ENCODE measurements around the gene PDE4B.

PDE4B gene

GRCh38 chr1:66352792-66353191 is 560.1 kb downstream of the PDE4B start:
- FAIRE-seq: no peak
- no peak for DNase-seq (ENCODE audit: low spot score)

DNA sequence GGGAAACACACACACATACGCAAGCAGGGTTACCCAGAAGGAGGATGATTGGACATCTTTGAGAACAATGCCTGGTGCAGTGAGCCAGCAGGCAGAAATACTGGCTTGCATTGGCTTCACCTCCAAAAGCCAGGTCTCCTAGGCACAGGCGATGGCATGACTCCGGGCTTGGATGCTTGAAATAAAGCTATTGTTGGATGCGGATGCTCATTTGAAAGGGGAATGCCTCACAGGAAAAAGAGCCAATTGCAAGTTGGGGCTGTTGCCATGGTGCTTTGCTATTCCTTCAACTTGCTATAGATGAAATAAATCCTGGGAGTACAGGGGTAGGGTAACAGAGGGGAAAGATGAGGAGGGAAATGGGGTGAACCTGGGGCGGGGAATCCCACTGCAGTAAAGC is 560.6 kb downstream of the PDE4B start:
- DNase-seq (ENCODE audit: low spot score): no peak
- no peak for FAIRE-seq

GRCh38 chr1:66354311-66355201 is 561.9 kb downstream of the PDE4B start:
- no peak for DNase-seq (ENCODE audit: low spot score)
- FAIRE-seq: no peak

GRCh38 chr1:66355756-66356155 is 563.1 kb downstream of the PDE4B start:
- FAIRE-seq: no peak
- no peak for DNase-seq (ENCODE audit: low spot score)

DNA sequence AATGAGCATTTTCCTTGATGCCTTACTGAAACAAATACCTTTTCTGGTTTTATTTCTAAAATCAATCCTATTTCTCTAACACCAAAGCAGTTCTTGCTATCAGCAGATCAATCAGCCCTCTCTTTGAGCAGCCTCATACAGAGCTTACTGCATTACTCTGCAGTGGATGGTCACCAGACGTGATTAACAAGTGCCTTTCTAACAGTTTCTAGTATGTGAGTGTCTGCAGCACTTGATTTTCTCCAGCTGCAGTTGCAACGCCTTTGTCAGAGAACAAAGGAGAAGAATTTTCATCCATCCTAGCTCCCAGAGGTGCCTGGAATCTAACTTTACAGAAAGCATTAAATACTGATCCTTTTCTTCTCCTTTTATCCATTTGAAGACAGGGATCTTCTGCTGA is 563.9 kb downstream of the PDE4B start:
- FAIRE-seq (no peak), DNase-seq (ENCODE audit: low spot score) (no peak)

- FAIRE-seq: no peak
- DNase-seq (ENCODE audit: low spot score): no peak
Observed at GRCh38 chr1:66357021-66357420, 564.3 kb downstream of the PDE4B start.

DNA sequence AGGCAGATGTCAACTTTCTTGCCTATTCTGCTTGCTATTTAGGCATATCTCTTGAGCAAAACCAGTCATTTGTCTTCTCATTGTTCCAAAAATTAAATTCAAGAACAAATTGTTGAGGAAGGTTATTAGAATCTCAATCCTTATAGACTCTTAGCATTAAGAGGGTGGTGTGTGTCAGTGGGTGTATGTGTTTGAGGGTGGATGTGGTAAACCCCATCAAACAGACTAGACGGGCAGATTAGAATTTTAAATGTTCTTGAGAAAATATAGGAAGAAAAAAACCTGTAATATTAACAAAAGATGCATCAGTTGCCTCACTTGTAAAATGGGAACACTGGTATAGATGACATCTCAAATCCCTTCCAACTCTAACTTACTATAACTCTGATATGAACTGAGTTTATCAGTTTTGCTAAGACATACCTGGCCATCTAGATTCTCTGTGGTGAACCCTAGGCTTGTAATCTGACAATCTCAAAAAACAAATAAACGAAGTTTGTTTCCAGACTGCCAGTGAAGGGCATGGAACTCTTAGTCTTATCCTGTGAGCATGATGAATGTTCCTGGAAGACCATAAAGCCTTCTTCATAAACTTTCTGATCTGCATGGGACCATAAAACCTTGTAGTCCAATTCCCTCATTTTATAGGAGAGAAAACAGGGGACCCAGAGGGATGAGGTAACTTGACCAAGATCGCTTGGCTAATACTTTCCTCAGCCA is 564.9 kb downstream of the PDE4B start:
- FAIRE-seq: no peak
- no peak for DNase-seq (ENCODE audit: low spot score)

DNA sequence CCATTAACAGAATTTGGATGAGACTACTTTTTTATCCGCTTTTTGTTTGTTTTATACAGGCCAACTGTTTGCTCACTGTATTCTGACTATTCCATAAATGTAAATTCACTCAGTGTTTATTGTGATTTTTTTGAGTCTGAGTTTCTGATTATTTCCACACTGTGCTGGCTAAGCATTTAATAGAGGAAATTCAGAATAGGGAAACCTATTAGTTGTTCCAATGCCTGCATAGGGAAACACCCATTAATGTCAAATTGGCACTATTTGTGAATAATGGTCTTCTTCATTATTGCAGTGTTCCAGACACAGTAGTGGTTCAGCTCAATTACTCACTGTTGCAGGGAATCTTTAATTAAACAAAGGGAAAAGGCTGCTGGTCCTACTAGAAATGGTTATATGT is 566.6 kb downstream of the PDE4B start:
- DNase-seq (ENCODE audit: low spot score) (no peak), FAIRE-seq (no peak)

- no peak for FAIRE-seq
- DNase-seq (ENCODE audit: low spot score): no peak
Observed at GRCh38 chr1:66359815-66360214, 567.1 kb downstream of the PDE4B start.

DNA sequence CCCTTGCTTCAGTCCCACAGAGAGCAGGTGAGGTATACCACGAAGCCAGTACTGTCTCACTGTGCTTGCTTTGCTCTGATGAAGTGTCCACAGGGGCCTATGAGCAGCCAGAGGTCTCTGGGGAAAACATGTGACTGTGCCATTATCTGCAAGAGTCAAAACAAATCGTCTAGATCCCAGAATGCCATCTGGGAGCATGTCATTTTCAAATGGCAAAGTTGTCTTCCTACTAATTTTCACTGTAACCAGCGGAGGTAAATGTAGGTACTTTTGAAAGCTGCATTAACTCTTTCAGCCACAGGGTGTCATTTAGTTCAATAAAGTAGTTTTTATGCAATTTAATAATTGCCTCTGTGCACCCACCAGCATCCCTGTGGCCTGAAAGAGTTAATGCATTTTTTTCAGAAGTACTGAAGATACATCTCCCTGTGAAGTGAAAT is 567.6 kb downstream of the PDE4B start:
- DNase-seq (ENCODE audit: low spot score): no peak
- FAIRE-seq: no peak

- no peak for DNase-seq (ENCODE audit: low spot score)
- FAIRE-seq: no peak
Observed at GRCh38 chr1:66364578-66365391, 572.1 kb downstream of the PDE4B start.

- FAIRE-seq (no peak), DNase-seq (ENCODE audit: low spot score) (no peak)
Observed at GRCh38 chr1:66365635-66366034, 572.9 kb downstream of the PDE4B start.

GRCh38 chr1:66366634-66367033 is 573.9 kb downstream of the PDE4B start:
- DNase-seq (ENCODE audit: low spot score) (no peak), FAIRE-seq (no peak)

DNA sequence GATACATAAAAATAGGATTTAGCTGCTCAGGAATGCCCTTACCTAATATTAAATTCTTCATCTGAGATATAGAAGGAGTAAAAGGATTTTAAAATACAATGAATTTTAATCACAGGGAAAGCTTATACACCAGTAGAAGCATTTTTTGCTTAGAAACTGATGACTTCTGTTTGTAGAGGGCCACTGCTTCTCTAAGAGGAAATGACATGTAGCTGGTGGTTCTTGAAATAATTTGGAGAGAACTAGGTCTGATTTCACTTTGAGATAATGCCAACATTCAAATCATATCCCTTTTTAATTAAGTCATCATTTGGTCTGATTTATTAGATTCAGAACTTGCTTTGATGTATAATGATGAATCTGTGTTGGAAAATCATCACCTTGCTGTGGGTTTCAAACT is 574.7 kb downstream of the PDE4B start:
- FAIRE-seq (no peak), DNase-seq (ENCODE audit: low spot score) (no peak)

GRCh38 chr1:66368261-66368660 is 575.6 kb downstream of the PDE4B start:
- FAIRE-seq: no peak
- DNase-seq (ENCODE audit: low spot score): no peak

GRCh38 chr1:66370462-66370971 is 577.8 kb downstream of the PDE4B start:
- no peak for FAIRE-seq
- no peak for DNase-seq (ENCODE audit: low spot score)

DNA sequence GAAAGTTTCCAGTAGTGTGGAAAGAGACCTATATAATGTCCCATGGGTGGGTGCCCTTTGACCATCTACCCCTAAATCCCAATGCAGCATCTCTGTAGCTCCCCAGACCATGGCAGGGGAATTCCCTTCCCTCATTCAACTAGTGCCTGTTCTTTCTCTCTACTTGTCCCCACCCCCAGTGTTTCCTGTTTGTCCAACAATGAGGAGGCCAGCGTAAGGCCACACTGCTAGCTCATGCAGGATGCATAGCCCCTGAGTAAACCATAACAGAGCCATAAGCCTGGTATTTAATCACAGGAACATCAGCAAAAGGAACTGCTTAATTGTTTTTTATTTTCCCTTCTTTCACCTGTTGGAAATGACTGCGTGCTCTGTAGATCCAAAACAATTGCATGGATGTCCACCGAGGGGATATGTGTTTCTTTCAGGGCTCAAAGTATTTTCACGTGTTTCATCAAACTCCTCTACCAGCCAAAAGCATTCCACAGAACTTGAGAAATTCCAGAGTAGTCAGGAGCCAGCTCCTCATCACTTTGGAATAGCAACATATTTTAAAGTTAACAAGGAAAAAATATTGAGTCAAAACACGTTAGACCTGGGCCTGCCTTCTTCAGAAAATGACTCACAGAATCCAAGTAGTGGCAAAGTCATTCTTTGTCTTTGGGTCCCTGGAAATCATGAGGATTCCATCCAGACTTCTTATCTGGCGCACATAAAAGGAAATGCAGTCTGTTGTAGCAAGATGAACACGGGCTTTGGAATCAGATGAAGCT is 578.7 kb downstream of the PDE4B start:
- FAIRE-seq (no peak), DNase-seq (ENCODE audit: low spot score) (peak; percentile 39)

DNA sequence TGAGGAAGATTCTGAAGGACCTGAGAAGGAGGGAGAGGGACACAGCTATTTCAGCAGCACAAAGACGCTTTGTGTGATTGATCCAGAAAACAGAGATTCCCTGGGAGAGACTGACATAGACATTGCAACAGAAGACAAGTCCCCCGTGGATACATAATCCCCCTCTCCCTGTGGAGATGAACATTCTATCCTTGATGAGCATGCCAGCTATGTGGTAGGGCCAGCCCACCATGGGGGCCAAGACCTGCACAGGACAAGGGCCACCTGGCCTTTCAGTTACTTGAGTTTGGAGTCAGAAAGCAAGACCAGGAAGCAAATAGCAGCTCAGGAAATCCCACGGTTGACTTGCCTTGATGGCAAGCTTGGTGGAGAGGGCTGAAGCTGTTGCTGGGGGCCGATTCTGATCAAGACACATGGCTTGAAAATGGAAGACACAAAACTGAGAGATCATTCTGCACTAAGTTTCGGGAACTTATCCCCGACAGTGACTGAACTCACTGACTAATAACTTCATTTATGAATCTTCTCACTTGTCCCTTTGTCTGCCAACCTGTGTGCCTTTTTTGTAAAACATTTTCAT is 579.9 kb downstream of the PDE4B start:
- FAIRE-seq: no peak

GRCh38 chr1:66373157-66373591 is 580.5 kb downstream of the PDE4B start:
- FAIRE-seq: no peak
- DNase-seq (ENCODE audit: low spot score): no peak

More for the DNA sequence above, 579.9 kb downstream of the PDE4B start:
- no peak for DNase-seq (ENCODE audit: low spot score)

DNA sequence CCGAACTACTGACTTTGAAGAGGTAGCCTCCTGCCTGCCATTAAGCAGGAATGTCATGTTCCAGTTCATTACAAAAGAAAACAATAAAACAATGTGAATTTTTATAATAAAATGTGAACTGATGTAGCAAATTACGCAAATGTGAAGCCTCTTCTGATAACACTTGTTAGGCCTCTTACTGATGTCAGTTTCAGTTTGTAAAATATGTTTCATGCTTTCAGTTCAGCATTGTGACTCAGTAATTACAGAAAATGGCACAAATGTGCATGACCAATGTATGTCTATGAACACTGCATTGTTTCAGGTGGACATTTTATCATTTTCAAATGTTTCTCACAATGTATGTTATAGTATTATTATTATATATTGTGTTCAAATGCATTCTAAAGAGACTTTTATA is 581.5 kb downstream of the PDE4B start:
- DNase-seq (ENCODE audit: low spot score): no peak
- FAIRE-seq: no peak

Data from RCC 7860 (cell line).